GM21576 (cell line): Measurements from ENCODE around the gene KCTD17.

Source experiments
- ATAC-seq: cut with Tn5 transposase; IDR thresholded peaks from one replicate; pipeline ENCODE4 v1.9.1; 2021; ENCODE audit warnings: mild to moderate bottlenecking, moderate library complexity; ENCODE audit not compliant: unreplicated experiment

Gene KCTD17

DNA sequence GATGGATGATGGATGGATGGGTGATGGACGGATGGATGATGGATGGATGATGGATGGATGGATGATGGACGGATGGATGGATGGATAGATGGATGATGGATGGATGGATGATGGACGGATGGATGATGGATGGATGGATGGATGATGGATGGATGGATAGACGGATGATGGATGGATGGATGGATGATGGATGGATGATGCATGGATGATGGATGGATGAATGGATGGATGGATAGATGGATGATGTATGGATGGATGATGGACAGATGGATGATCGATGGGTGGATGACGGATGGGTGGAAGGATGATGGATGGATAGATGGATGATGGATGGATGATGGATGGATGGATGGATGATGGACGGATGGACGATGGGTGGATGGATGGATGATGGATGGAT lies 21.1 kb downstream of the KCTD17 start:
- ATAC-seq = no peak

DNA sequence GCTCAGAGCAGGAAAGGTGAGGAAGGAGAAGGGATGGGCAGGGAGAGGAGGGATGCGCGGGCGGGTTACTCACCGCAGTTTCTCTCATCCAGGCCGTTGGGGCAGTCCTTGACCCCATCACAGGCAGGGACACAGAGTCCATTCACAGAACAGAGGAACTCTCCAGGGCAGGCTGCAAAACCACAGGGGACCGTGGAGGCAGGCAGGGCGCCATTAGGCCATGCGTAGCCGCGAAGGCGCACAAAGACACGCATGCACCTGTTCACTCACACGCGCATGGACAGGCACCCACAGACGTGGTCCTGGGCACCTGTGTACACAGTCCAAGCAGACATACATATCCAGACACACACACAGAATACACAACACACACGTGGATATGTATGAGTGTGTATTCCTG lies 23.0 kb downstream of the KCTD17 start:
- no peak for ATAC-seq

DNA sequence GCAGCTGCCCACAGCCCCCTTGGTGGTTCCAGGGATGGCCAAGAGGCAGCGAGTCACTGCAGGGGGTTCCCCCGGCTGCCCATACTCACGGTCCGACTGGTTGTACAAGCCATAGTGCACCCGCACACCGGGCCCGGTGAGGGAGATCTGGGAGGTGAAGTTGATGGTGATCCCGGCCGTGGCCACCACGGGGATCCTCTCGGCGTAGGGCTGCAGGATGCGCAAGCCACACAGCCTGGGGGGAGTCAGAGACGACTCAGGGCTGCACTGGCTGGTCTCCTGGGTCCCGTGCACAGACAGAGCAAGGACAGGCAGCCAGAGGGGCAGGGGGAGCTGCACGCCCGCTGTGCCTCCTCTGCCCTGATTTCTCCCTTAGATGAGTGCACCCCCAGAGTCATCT lies 23.5 kb downstream of the KCTD17 start:
- ATAC-seq = no peak

DNA sequence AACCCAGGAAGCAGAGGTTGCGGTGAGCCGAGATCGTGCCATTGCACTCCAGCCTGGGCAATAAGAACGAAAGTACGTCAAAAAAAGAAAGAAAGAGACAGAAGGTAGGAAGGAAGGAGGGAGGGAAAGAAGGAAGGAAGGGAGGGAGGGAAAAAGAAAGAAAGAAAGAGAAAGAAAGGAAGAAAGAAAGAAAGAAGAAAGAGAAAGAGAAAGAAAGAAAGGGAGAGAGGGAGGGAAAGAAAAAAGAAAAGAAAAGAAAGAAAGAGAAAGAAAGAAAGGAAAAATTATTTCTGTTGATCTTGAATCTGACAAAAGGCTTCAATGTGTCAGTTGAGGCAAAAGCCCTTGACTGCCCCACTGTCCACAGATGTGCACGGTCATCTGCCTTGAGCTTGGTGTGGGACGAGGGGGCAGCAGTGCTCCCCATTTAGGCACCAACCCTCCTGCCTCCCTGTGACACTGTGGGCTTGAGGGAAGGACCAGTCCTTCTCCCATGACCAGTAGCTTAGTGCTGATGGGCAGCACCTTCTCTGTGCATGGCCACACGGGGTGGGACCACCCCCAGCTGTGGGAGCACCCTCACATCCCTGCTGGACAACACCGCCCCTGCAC lies 24.4 kb downstream of the KCTD17 start:
- no peak for ATAC-seq

DNA sequence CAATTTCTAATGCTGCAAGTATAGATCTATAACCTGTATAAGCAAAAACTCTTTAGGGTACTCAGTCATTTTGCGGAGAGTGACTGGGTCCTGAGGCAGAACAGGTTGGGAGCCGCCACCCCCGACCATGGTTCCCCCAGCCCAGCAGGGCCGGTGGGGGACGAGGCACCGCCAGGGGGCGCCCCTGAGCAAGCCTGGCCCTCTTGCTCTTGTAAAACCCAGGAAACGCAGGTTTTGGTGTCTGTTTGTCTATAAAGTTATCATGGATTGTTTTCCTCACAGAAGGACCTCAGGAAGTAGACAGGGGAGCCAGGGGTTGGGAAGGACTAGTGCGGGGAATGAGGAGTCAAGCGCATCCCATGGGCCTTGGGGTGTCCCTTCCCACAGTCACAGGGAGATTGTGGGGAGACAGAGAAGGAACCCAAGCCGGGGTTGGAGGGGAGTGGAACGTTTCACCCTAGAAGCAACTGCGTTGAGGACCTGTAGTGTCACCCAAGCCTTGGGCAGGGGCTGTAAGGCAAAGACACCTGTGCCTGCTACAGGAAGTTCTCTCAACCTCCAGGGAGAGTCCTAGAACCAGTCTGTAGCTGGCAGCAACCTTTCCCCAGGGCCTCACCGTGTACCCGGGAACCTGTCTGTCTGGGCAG lies 26.4 kb downstream of the KCTD17 start:
- no peak for ATAC-seq

DNA sequence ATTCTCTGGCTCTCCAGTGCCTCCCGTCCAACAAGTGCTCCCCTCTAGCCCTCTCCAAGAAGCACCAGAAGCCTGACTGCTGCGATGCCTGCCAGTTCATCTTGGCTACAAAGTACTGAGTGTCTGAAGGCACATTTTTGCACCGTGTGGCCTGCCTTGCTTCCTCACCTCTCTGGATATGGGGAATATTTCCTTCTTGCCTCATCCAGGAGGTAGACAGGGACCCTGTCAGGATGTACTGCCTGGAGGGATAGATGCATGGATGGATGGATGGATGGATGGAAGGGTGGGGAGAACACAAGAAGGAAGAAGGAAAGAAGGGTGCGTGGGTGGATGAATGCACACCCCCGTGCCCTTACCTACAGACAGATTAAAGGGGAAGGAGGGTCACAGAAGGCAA lies 27.6 kb downstream of the KCTD17 start:
- no peak for ATAC-seq

DNA sequence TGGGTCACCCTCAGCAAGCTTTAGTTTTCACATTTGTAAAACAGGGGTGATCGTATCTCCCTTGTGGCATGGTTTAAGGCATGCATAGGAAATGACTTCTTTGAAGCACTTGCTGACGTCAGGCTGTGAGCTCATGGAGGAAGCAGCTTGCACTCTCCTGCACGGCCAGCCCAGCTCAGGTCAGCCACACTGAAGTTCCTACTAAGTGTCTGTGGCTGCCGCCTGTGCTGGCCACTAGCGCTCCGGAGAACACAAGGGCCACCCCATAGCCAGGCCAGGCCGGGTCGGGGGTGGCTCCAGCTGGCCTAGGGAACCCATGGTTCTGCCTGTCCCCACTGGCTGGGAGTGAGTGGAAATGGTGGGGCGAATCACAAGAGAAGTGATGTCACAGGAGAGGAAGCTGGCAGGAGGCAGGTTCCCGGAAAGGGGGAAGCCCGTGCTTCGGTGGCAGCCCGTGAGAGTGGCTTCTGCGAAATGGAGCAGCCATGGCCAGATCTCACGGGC lies 28.2 kb downstream of the KCTD17 start:
- no peak for ATAC-seq

DNA sequence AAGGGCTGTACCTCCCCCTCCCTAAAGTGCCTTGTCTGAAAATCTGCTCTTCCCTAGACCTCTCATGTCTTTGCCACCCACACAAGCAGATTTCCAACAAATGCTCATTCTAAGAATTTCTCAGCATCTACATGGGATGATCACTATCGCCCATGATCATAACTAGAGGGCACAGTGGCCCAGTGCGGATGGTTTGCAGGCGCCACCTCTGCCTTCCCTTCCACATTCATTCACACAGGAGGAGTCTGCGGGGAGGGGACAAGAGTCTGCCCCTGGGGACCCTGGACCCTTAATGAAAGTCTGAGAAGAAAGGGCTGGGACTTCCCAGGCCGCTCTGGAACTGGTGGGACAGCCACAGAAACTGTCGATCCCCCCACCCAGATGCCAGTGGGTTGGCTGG lies 28.9 kb downstream of the KCTD17 start:
- ATAC-seq = no peak

DNA sequence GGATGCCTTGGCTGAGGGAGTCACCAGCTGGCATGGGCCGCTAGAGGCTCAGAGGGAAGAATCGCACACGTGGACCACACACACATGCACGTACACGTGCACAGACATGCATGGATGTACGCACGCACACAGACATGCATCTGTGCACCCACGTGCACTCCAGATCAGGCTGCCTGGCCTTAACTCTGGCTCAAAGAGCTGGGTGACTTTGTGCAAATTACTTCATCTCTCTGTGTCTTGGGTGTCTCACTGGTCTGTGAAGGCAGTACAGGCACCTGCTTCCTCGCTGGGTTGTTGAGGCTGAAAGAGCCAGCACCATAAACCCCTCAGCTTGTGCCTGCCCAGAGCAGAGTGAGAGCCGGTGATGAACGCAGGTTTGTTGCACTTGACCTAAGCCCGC lies 29.3 kb downstream of the KCTD17 start:
- ATAC-seq = no peak

DNA sequence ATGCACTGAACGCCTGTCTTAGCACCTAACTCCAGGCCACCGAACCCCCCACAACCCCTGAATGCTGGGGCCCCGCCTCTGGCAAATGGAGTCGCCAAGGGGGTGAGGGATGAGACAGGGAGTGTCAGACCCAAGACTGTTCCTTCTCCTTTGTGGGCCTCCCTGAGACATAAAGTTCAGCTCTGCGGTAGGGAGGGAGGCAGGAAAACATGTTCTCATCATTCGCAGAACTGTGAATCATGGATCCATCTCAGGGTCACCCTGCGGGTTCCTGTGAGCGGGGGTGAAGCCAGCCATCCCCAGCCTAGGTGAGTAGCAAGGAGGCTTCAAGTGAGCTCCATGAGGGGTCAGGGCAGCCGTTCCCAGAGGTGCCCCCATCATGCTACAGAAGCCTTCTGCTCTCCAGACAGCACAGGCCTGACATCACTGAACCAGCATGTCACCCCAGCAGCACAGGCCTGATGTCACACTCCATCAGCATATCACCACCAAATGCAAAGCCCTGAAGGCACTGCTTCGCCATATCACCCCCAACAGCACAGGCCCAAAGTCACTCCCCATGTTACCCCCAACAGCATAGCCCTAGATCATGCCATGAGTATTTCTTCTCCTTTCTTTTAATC lies 30.8 kb downstream of the KCTD17 start:
- no peak for ATAC-seq

DNA sequence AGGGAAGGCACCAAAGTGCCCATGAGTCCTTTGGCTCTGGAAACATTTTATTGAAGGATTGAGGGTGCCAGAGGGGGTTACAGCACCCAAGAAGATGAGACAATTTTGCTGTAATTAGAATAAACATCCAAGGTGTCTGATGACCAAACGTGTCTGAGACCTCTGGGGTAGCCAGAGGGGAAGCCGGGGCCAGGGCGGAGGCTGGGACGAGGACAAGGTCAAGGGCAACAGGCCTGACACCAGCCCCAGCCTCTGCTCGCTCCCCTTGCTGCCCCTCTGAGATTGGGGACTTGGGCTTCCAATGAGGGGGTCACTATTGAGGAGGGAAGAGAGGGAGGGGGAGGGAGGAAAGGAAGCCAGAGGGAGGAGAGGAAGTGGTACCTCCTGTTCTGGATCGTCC lies 32.4 kb downstream of the KCTD17 start:
- ATAC-seq = no peak

DNA sequence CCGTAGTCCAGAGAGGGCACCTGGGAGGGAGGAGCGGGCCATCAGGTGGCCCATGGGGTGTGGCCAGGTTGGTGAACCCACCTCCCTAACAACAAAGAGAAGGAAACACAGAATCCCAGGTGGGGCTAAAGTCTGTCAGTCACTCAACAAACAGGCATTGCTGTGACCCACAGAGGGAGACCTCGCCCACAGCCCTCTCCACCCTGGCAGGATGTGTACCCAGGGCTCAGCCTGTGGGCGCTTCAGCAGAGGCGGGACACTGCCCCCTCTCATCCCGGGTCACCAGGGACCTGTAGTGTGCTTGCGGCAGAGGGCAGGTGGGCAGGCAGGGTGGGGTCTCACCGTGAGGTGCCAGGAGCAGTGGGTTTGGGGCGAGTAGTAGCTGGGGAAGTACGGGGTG lies 32.8 kb downstream of the KCTD17 start:
- no peak for ATAC-seq

DNA sequence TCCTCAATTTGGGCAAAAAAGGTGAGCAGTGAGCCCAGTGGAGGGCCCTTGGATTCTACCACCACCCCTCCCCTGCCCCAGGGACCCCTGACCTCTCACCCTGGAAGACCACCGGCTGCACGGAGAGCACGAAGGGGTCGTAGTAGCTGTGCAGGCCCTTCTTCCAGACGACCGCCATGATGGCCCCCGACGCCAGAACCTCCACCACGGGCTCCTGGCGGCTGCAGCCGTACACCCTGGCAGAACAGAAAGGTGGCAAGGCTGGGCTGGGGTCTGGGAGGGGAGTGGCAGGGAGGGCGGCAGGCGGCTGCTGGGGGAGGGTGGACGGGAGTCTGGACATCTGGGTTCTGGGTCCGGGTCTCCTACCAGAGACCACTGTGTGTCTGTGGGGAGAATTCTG lies 34.6 kb downstream of the KCTD17 start:
- ATAC-seq = no peak

DNA sequence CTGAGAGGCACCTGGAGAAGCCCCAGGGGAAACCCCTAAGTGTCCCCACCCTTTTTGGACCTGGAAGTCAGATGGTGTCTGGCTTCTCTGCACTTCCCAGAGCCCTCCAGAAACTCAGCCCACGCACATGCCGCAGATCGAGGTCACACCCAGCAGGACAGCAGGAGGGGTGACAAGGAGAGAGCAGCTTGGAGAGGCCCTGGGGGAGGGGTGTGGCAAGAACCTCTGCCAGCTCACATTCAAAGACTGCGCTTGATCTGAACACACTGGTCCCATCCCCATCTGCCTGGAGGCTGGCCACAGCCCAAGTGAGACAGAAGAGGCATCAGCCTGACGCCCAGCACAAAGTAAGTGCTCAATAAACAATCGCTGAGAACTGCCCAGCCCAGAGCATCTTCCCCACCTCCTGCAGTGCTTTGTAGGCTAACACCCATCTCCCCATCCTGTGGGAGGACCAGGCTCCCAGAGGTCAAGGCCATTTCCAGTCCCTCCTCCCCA lies 36.6 kb downstream of the KCTD17 start:
- no peak for ATAC-seq

DNA sequence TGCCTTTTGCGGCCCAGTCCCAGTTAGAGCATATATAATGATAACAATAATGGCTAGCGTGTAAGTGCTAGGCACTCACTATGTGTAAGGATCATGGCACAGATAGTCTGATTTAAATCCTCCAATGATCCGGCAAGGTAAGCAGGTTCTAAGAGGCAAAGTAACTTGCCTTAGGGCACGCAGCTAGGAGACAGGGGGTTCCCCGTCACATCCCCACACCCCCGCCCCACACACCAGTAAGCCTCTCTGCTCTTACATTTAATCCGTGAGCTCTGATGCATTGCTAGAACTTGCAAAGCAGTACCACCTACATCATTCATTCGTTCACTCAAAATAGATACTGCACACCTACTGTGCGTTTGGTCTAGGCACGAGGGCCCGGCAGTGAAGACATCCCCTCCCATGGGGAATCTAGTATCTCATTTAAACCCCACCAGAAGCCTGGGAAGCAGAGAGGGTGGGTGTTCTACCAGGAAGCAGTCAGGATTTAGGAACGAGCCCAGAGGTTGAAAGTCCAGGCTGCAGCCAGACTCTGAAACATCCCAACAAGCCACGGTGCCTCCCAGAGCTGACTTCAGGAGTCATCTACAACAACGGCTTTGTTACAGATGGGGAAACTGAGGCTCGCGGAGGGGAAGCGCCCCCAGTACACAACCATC lies 37.3 kb downstream of the KCTD17 start:
- ATAC-seq = no peak

DNA sequence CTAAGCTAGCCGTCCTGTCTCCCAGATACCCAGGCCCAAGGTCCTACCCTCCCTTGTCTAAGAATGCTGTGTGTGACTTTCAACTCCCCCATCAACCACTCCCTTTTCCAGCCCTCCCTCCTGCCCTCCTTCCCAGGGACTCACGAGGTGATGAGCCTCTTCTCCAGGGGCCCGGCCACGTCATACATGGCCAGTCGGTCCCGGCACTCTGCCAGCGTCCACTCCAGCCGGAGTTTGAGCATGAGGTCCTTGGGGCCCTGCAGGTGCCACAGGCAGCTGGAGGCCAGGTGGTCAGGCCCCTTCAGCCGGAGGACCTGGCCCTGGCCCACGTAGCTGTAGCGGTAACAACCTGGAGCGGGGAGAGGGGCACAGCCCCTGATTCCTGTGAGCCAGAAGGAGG lies 37.9 kb downstream of the KCTD17 start:
- no peak for ATAC-seq

DNA sequence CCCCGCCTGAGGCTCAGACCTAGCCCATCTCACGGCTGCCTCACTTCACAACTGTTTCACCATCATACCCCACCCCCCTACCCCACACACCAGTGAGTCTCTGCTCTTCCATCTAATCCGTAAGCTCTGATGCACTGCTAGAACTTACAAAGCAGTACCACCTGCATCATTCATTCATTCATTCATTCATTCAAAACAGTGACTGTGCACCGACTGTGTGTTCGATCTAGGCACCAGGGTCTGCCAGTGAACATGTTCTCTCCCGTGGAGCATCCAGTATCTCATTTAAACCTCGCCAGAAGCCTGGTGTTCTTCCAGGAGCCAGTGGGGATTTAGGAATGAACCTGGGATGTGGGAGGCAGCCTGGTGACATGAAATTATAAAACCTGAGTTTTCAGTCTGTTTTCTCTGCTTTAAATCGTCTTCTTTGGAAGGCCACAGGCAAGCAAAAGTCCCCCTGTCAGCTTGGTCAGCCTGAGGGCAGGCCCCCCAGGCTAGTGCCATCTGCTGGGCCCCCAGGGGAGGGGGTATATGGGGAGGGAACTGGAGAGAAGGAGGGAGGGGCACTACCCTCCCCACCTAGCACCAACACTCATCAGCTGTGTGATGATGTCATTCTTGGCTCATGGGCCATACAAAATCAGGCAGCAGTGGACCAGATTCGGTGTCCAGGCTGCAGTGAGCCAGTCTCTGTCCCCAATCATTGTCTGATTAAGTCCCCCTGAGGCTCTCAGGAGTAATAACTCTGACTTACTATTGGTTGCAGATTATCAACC lies 39.6 kb downstream of the KCTD17 start:
- ATAC-seq = no peak

DNA sequence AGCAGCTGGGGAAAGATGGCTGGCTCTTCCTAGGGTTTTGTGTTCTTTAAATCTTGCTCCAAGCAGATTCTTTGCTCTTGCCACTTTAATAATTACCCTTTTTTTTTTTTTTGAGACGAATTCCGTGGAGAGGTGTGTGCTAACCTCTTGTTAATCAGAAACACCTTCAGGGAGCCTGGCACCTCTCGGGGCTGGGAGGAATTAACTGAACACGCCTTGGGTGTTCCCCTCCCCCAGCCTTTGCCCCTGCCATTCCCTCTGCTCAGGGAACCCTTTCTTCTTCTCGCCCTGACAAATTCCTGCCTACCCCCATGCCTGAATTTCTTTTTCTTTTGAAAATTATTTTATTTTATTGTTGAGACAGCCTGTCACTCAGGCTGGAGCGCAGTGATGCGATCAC lies 40.5 kb downstream of the KCTD17 start:
- ATAC-seq = no peak

DNA sequence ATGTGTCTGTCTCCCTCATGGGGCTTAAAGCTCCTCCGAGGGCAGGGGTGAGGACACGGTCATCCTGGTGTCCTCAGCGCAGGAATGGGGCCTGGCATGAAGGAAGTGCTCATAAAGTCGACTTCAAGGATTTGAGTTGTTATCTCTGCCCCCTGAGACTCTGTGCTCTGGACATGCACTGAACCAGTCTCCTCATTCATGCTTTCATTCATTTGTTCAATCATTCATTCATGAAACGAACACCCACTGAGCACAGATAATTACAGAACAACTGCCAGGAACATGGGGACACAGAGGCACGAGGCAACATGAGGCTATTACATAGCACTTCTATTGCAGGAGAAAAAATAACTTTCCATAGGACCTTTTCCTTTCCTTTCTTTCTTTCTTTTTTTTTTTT lies 41.5 kb downstream of the KCTD17 start:
- no peak for ATAC-seq

DNA sequence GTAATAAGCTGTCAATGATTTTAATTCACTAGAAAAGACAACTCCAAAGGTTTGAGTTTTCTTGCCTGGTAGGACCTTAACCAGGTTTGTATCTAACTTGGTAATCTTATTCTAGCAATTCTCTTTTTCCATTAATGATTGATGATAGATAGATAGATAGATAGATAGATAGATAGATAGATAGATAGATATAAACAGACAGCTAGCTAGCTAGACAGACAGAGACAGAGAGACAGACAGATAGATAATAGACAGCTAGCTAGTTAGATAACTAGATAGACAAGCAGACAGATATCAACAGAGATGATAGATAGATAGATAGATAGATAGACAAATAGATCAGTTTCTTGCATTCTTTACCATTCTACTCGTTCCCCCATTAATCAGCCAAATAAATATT lies 42.7 kb downstream of the KCTD17 start:
- ATAC-seq = no peak

DNA sequence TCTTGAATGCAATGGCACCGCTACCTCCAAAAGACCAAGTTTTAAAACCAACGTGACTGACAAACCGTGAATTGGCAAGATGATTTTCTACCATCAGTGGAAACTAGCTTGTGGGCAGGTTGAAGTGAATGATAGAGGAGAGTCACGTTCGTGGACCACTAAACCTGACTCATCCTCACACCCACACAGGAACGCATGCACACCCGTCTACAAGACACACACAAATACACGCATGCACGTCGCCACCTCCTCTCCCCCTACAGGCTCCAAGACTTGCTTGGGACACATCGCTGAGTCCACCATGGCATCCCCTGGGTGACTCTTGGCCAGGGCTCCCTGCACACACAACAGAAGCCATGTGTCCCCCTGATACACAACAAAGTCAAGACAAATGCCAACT lies 43.6 kb downstream of the KCTD17 start:
- no peak for ATAC-seq
